Measurements from ENCODE around the gene UVRAG.

- TF ChIP-seq CTCF (IDR thresholded peaks at IDR 0.05; ENCODE audit: low read depth, low read length), result no peak
- no peak for TF ChIP-seq EZH2phosphoT487 (IDR thresholded peaks at IDR 0.05; ENCODE audit: low read depth)
Observed at GRCh38 chr11:75840522-75840921, 25.5 kb downstream of the UVRAG start.

Measured in OCI-LY3 (cell line).